SK-N-SH treated with all-trans-retinoic acid at 6 μM for 48 hours (cell line): ENCODE data around the gene INTS6L.

ENCODE experiments used
- ATAC-seq: fragments of 200-7000 bp; cut with Tn5 transposase; 3 replicates; pipeline ENCODE4 v1.9.1; 2020; ENCODE audit warnings: mild to moderate bottlenecking, moderate library complexity
- ARNTL ChIP-seq: fragments of 450-650 bp; formaldehyde crosslinking; IDR thresholded peaks from 2 replicates; pipeline ENCODE4 v1.5.0; 2020; ENCODE audit warnings: low read depth, mild to moderate bottlenecking, moderate library complexity, borderline replicate concordance
- BACH2 ChIP-seq: fragments of 250-450 bp; sonication (Bioruptor Pico); IDR thresholded peaks from 2 replicates; pipeline ENCODE4 v1.9.0; 2021; ENCODE audit warnings: mild to moderate bottlenecking, borderline replicate concordance
- CSDC2 ChIP-seq: fragments of 250-450 bp; sonication (Bioruptor Pico); IDR thresholded peaks from 2 replicates; pipeline ENCODE4 v1.5.0; 2020; ENCODE audit warnings: mild to moderate bottlenecking, moderate library complexity
- ESRRG ChIP-seq: fragments of 250-450 bp; sonication (Bioruptor Pico); IDR thresholded peaks from 2 replicates; pipeline ENCODE4 v1.6.1; 2021; ENCODE audit warnings: mild to moderate bottlenecking
- GLIS3 ChIP-seq: fragments of 250-450 bp; sonication (Bioruptor Pico); IDR thresholded peaks from 2 replicates; pipeline ENCODE4 v1.5.0; 2020; ENCODE audit warnings: mild to moderate bottlenecking, moderate library complexity
- ISL1 ChIP-seq: fragments of 250-450 bp; sonication (Bioruptor Pico); IDR thresholded peaks from 2 replicates; pipeline ENCODE4 v2.1.2; 2022; ENCODE audit warnings: mild to moderate bottlenecking, moderate library complexity
- OSR1 ChIP-seq: fragments of 250-450 bp; sonication (Bioruptor Pico); IDR thresholded peaks from 2 replicates; pipeline ENCODE4 v1.8.0; 2022; ENCODE audit warnings: moderate library complexity, mild to moderate bottlenecking, inconsistent platforms
- RARB ChIP-seq: fragments of 250-450 bp; sonication (Bioruptor Pico); IDR thresholded peaks from 2 replicates; pipeline ENCODE4 v1.8.0; 2021; ENCODE audit warnings: mild to moderate bottlenecking, moderate library complexity
- SNAI2 ChIP-seq: fragments of 250-450 bp; sonication (Bioruptor Pico); IDR thresholded peaks from 2 replicates; pipeline ENCODE4 v1.5.0; 2020; ENCODE audit warnings: mild to moderate bottlenecking, moderate library complexity
- TCF4 ChIP-seq: fragments of 250-450 bp; sonication (Bioruptor Pico); IDR thresholded peaks from 2 replicates; pipeline ENCODE4 v1.8.0; 2021; ENCODE audit warnings: mild to moderate bottlenecking, moderate library complexity, borderline replicate concordance
- TOX ChIP-seq: fragments of 250-450 bp; sonication (Bioruptor Pico); IDR thresholded peaks from 2 replicates; pipeline ENCODE4 v1.8.0; 2021; ENCODE audit warnings: mild to moderate bottlenecking, moderate library complexity, borderline replicate concordance
- ZC3H10 ChIP-seq: fragments of 250-450 bp; sonication (Bioruptor Pico); IDR thresholded peaks from 2 replicates; pipeline ENCODE4 v1.5.1; 2021; ENCODE audit warnings: mild to moderate bottlenecking, moderate library complexity
- ZFP3 ChIP-seq: fragments of 250-450 bp; sonication (Bioruptor Pico); IDR thresholded peaks from 2 replicates; pipeline ENCODE4 v1.5.0; 2020; ENCODE audit warnings: mild to moderate bottlenecking, moderate library complexity
- ZFP30 ChIP-seq: fragments of 450-650 bp; formaldehyde crosslinking; IDR thresholded peaks from 2 replicates; pipeline ENCODE4 v1.5.0; 2022; ENCODE audit warnings: mild to moderate bottlenecking, moderate library complexity
- ZNF565 ChIP-seq: fragments of 450-650 bp; formaldehyde crosslinking; conservative IDR thresholded peaks from 2 replicates; pipeline ENCODE4 v1.5.0; 2020; ENCODE audit warnings: low read depth, mild to moderate bottlenecking, moderate library complexity
- ZNF70 ChIP-seq: fragments of 450-650 bp; formaldehyde crosslinking; IDR thresholded peaks from 2 replicates; pipeline ENCODE4 v1.5.0; 2020; ENCODE audit warnings: mild to moderate bottlenecking, moderate library complexity
- ZNF8 ChIP-seq: fragments of 450-650 bp; formaldehyde crosslinking; IDR thresholded peaks from 2 replicates; pipeline ENCODE4 v1.5.0; 2020; ENCODE audit warnings: mild to moderate bottlenecking, moderate library complexity
- TF ChIP-seq, protein P1 (sequence below): fragments of 250-450 bp; sonication (Bioruptor Pico); IDR thresholded peaks from 2 replicates; pipeline ENCODE4 v1.5.0; 2020; ENCODE audit warnings: mild to moderate bottlenecking, moderate library complexity
- TF ChIP-seq, protein P2 (sequence below): fragments of 250-450 bp; sonication (Bioruptor Pico); IDR thresholded peaks from 2 replicates; pipeline ENCODE4 v1.8.0; 2021; ENCODE audit warnings: low read depth, mild to moderate bottlenecking, moderate library complexity, borderline replicate concordance
- TF ChIP-seq, protein P3 (sequence below): fragments of 250-450 bp; sonication (Bioruptor Pico); IDR thresholded peaks from 2 replicates; pipeline ENCODE4 v1.5.1; 2020; ENCODE audit warnings: low read depth, mild to moderate bottlenecking, moderate library complexity

The INTS6L gene

DNA sequence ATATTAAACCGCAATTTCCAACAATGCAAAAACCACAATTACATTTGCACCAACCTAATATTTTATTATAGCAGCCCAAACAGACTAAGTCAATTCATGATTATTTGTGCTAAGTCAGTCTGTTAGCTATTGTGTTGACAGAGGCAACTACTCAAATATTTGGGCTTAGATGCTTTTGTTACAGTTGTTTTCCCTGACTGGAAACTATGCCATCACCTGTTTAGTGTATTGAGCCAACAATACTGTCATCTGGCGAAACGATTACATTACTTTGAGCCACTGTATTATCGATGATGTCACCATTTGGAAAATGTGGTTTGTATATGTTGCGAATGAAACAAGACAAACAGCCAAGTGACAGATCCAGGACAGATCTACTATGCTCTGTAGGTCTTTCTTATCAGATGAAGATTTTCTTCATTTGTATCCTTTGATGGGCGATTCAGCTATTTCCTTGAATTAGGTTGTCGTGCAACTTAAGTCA is 38.7 kb upstream of the INTS6L start:
- no peak for TF ChIP-seq CSDC2 (CRISPR knock-in tag)
- TF ChIP-seq ARNTL (CRISPR knock-in tag): no peak
- TF ChIP-seq TOX (CRISPR knock-in tag): no peak
- no peak for TF ChIP-seq TCF4 (CRISPR knock-in tag)
- TF ChIP-seq ZNF8 (CRISPR knock-in tag): no peak
- no peak for TF ChIP-seq OSR1 (CRISPR knock-in tag)
- no peak for TF ChIP-seq ZNF70 (CRISPR knock-in tag)
- TF ChIP-seq, protein P1, sequence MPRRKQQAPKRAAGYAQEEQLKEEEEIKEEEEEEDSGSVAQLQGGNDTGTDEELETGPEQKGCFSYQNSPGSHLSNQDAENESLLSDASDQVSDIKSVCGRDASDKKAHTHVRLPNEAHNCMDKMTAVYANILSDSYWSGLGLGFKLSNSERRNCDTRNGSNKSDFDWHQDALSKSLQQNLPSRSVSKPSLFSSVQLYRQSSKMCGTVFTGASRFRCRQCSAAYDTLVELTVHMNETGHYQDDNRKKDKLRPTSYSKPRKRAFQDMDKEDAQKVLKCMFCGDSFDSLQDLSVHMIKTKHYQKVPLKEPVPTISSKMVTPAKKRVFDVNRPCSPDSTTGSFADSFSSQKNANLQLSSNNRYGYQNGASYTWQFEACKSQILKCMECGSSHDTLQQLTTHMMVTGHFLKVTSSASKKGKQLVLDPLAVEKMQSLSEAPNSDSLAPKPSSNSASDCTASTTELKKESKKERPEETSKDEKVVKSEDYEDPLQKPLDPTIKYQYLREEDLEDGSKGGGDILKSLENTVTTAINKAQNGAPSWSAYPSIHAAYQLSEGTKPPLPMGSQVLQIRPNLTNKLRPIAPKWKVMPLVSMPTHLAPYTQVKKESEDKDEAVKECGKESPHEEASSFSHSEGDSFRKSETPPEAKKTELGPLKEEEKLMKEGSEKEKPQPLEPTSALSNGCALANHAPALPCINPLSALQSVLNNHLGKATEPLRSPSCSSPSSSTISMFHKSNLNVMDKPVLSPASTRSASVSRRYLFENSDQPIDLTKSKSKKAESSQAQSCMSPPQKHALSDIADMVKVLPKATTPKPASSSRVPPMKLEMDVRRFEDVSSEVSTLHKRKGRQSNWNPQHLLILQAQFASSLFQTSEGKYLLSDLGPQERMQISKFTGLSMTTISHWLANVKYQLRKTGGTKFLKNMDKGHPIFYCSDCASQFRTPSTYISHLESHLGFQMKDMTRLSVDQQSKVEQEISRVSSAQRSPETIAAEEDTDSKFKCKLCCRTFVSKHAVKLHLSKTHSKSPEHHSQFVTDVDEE: no peak
- TF ChIP-seq RARB (CRISPR knock-in tag): no peak
- no peak for TF ChIP-seq ESRRG (CRISPR knock-in tag)
- TF ChIP-seq, protein P2, sequence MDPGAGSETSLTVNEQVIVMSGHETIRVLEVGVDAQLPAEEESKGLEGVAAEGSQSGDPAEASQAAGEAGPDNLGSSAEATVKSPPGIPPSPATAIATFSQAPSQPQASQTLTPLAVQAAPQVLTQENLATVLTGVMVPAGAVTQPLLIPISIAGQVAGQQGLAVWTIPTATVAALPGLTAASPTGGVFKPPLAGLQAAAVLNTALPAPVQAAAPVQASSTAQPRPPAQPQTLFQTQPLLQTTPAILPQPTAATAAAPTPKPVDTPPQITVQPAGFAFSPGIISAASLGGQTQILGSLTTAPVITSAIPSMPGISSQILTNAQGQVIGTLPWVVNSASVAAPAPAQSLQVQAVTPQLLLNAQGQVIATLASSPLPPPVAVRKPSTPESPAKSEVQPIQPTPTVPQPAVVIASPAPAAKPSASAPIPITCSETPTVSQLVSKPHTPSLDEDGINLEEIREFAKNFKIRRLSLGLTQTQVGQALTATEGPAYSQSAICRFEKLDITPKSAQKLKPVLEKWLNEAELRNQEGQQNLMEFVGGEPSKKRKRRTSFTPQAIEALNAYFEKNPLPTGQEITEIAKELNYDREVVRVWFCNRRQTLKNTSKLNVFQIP (CRISPR knock-in tag): no peak
- TF ChIP-seq, all 23 proteins: peak for 0

DNA sequence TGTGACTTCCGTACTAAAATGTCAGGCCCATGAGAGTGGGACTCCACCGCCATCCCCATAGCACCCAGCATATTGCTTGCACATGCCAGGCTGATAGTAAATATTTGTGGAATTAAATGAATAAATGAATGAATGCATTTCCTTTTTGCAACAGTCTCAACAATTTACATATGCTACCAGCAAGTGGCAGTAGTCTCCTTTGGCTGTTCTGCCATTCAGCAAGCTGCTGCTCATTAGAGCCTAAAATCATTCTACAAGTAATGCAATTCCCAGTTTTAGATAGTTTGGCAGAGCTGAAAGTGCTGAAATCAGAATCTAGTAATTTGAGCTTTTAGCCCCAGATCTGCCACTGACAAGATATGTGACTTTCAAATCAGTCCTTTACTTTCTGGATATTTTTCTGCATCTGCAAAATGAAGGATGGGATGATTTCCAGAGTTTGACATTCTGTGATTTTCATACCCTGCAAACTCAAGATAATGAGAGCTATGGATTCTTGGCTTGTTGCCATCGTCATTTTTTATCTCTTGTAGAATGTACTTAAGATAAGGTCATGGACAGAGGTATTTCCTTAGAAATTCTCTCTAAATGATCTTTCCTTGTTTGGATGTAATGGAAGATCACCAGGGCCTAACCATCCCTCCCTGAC is 35.7 kb upstream of the INTS6L start:
- peak; percentile 80 for ATAC-seq
- TF ChIP-seq TCF4 (CRISPR knock-in tag): no peak
- TF ChIP-seq, protein P2 (CRISPR knock-in tag): no peak
- TF ChIP-seq OSR1 (CRISPR knock-in tag): no peak
- TF ChIP-seq ZFP30 (CRISPR knock-in tag): no peak
- TF ChIP-seq BACH2: no peak
- peak; percentile 17; the same call in 1 of the 2 replicates for TF ChIP-seq ISL1 (CRISPR knock-in tag)
- no peak for TF ChIP-seq GLIS3 (CRISPR knock-in tag)

More for the DNA sequence above, 38.7 kb upstream of the INTS6L start:
- no peak for ATAC-seq

DNA sequence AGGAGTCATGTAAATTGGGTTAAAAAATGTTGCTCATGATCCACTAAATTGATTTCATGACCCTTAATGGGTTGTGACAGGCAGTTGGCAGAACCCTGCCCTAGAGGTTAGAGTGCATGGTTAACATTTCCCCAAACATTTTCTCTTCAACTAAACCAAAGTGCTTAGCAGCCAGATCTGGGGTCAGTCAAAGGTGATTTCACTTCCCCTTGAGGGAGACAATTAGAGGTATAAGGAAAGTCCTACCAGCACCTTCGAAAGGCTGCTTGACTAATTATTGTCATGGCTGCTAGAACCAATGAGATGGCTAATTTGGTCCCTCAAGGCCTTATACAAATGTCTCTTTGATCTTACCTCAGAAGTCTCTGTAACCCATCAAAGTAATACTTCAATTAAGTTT is 30.9 kb upstream of the INTS6L start:
- no peak for TF ChIP-seq ZNF565 (CRISPR knock-in tag)
- TF ChIP-seq ZFP3 (CRISPR knock-in tag): no peak
- TF ChIP-seq TOX (CRISPR knock-in tag): no peak
- no peak for TF ChIP-seq CSDC2 (CRISPR knock-in tag)
- no peak for TF ChIP-seq SNAI2
- TF ChIP-seq, protein P2 (CRISPR knock-in tag): no peak
- TF ChIP-seq ESRRG (CRISPR knock-in tag): no peak
- TF ChIP-seq RARB (CRISPR knock-in tag): no peak
- TF ChIP-seq BACH2: no peak
- TF ChIP-seq ZFP30 (CRISPR knock-in tag): no peak
- no peak for TF ChIP-seq ZNF70 (CRISPR knock-in tag)
- TF ChIP-seq ZC3H10 (CRISPR knock-in tag): no peak
- no peak for TF ChIP-seq GLIS3 (CRISPR knock-in tag)
- TF ChIP-seq, protein P3, sequence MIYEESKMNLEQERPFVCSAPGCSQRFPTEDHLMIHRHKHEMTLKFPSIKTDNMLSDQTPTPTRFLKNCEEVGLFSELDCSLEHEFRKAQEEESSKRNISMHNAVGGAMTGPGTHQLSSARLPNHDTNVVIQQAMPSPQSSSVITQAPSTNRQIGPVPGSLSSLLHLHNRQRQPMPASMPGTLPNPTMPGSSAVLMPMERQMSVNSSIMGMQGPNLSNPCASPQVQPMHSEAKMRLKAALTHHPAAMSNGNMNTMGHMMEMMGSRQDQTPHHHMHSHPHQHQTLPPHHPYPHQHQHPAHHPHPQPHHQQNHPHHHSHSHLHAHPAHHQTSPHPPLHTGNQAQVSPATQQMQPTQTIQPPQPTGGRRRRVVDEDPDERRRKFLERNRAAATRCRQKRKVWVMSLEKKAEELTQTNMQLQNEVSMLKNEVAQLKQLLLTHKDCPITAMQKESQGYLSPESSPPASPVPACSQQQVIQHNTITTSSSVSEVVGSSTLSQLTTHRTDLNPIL: no peak
- TF ChIP-seq, protein P1: no peak
- no peak for TF ChIP-seq TCF4 (CRISPR knock-in tag)
- TF ChIP-seq ZNF8 (CRISPR knock-in tag): no peak
- ATAC-seq: no peak
